ENCODE data around the gene RILPL2. TPM values are rescaled to one million over a fixed set of nuclear protein-coding genes. Genes with fewer than 3 reads are reported as not detected.
A peak's percentile ranks its signal among the peaks of the same experiment; 100 is the strongest.

Gene RILPL2
- total and polyA plus RNA-seq, 9 of the 15 experiments (the other 6 are each of a cell fraction or from before 2014, with no cell fraction given) = 0.61 to 5.8 (median 4.3) TPM

DNA sequence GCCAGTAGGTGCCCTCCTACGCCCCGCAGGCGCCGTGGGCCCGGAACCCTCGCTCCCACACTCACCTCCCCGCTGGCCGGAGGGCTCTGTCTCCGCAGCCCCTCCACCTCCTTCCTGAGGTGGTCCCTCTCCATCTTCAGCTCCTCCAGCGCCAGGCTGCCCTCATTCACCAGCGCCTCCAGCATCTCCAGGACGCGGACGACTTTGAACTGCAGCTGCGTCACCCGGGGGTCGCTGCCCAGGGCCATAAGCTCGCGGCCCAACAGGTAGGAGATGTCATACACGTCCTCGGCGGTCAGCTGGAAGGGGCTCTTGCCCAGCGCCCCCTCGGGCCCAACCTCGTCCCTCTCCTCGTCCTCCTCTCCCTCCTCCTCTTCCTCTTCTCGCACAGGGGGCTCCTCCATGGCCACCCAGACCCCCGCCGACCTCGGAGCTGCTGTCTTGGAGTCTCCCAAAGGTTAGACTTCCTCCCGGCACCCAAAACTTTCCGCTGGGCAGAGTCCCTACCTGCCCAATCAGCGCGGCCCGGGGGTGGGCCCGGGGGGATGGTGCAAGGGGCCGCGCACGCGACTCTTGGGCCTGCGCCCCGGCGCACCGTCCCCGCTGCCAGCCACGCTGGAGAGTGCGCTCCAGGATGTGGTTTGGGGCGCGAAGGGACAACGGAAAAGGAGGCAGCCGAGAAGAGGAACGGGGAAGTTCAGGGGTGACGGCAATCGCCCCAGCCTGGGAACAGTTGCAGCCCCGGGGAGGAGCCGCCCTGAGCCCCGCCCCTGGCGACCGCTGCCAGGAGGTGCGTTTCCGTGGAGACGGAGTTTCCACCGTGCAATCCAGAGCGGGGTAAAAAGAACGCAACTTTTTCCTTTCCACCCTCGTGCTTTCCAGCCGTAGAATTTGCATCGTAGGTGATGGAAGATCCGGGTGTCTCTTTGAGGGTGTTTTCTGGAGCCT is at the start of gene RILPL2 (continued):
- TF ChIP-seq, protein P1, sequence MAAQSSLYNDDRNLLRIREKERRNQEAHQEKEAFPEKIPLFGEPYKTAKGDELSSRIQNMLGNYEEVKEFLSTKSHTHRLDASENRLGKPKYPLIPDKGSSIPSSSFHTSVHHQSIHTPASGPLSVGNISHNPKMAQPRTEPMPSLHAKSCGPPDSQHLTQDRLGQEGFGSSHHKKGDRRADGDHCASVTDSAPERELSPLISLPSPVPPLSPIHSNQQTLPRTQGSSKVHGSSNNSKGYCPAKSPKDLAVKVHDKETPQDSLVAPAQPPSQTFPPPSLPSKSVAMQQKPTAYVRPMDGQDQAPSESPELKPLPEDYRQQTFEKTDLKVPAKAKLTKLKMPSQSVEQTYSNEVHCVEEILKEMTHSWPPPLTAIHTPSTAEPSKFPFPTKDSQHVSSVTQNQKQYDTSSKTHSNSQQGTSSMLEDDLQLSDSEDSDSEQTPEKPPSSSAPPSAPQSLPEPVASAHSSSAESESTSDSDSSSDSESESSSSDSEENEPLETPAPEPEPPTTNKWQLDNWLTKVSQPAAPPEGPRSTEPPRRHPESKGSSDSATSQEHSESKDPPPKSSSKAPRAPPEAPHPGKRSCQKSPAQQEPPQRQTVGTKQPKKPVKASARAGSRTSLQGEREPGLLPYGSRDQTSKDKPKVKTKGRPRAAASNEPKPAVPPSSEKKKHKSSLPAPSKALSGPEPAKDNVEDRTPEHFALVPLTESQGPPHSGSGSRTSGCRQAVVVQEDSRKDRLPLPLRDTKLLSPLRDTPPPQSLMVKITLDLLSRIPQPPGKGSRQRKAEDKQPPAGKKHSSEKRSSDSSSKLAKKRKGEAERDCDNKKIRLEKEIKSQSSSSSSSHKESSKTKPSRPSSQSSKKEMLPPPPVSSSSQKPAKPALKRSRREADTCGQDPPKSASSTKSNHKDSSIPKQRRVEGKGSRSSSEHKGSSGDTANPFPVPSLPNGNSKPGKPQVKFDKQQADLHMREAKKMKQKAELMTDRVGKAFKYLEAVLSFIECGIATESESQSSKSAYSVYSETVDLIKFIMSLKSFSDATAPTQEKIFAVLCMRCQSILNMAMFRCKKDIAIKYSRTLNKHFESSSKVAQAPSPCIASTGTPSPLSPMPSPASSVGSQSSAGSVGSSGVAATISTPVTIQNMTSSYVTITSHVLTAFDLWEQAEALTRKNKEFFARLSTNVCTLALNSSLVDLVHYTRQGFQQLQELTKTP (IDR thresholded peaks at IDR 0.05; ENCODE audit: low read depth in 1 of 2, partially characterized antibody in 2 of 2) = no peak
- TF ChIP-seq FOXP4 (CRISPR knock-in tag; IDR thresholded peaks at IDR 0.05; ENCODE audit: borderline replicate concordance) (0 out of 2 replicates have a peak, but pooled peaks have one; percentile 75), RBFOX2 (IDR thresholded peaks at IDR 0.05; ENCODE audit: low read depth, low read length) (peak; percentile 89), POLR2AphosphoS5 (IDR thresholded peaks at IDR 0.05; ENCODE audit: control insufficient read depth, insufficient read depth, low read depth, low read length) (peak; percentile 41; the same call in 1 of the 2 replicates), SUPT5H (IDR thresholded peaks at IDR 0.05) (peak; percentile 66), ZNF12 (CRISPR knock-in tag; IDR thresholded peaks at IDR 0.05) (no peak; the same call in 1 of the 2 replicates), NEUROD1 (IDR thresholded peaks at IDR 0.05; ENCODE audit: borderline replicate concordance, low read depth, low read length, partially characterized antibody) (peak; percentile 51), MAZ (CRISPR knock-in tag; conservative IDR thresholded peaks at IDR 0.05 in 1 of 2, IDR thresholded peaks at IDR 0.05 in 1 of 2) (peak; percentile 65 to 77; a peak in 3 of 4 replicates), YY1 (IDR thresholded peaks at IDR 0.05; ENCODE audit: borderline replicate concordance in 1 of 3, control insufficient read depth in 1 of 3, extremely low read depth in 1 of 3, insufficient read depth in 3 of 3, insufficient read length in 1 of 3, insufficient replicate concordance in 2 of 3, low read depth in 1 of 3, low read length in 2 of 3) (peak in 1 of 3 experiments; percentile 14)
- TF ChIP-seq, protein P2, sequence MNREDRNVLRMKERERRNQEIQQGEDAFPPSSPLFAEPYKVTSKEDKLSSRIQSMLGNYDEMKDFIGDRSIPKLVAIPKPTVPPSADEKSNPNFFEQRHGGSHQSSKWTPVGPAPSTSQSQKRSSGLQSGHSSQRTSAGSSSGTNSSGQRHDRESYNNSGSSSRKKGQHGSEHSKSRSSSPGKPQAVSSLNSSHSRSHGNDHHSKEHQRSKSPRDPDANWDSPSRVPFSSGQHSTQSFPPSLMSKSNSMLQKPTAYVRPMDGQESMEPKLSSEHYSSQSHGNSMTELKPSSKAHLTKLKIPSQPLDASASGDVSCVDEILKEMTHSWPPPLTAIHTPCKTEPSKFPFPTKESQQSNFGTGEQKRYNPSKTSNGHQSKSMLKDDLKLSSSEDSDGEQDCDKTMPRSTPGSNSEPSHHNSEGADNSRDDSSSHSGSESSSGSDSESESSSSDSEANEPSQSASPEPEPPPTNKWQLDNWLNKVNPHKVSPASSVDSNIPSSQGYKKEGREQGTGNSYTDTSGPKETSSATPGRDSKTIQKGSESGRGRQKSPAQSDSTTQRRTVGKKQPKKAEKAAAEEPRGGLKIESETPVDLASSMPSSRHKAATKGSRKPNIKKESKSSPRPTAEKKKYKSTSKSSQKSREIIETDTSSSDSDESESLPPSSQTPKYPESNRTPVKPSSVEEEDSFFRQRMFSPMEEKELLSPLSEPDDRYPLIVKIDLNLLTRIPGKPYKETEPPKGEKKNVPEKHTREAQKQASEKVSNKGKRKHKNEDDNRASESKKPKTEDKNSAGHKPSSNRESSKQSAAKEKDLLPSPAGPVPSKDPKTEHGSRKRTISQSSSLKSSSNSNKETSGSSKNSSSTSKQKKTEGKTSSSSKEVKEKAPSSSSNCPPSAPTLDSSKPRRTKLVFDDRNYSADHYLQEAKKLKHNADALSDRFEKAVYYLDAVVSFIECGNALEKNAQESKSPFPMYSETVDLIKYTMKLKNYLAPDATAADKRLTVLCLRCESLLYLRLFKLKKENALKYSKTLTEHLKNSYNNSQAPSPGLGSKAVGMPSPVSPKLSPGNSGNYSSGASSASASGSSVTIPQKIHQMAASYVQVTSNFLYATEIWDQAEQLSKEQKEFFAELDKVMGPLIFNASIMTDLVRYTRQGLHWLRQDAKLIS (CRISPR knock-in tag; IDR thresholded peaks at IDR 0.05) = peak; percentile 82
- TF ChIP-seq, protein P3, sequence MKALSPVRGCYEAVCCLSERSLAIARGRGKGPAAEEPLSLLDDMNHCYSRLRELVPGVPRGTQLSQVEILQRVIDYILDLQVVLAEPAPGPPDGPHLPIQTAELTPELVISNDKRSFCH (CRISPR knock-in tag; IDR thresholded peaks at IDR 0.05) = no peak
- TF ChIP-seq, protein P3 (tag; IDR thresholded peaks at IDR 0.05) = 0 out of 2 replicates have a peak, but pooled peaks have one; percentile 10

All from K562 (cell line).